ENCODE results near the gene RFTN2.

GRCh38 chr2:197576631-197577030 is 98.8 kb downstream of the RFTN2 start:
- TF ChIP-seq EP300 (IDR thresholded peaks at IDR 0.05; ENCODE audit: borderline replicate concordance in 1 of 2, low read depth in 1 of 2, low read length in 1 of 2), result no peak
- no peak for TF ChIP-seq CTCF (IDR thresholded peaks at IDR 0.05)
- TF ChIP-seq TEAD4 (IDR thresholded peaks at IDR 0.05; ENCODE audit: borderline replicate concordance, insufficient read depth), result no peak
- TF ChIP-seq, protein P1, sequence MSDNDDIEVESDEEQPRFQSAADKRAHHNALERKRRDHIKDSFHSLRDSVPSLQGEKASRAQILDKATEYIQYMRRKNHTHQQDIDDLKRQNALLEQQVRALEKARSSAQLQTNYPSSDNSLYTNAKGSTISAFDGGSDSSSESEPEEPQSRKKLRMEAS (IDR thresholded peaks at IDR 0.05; ENCODE audit: low read depth), result no peak
- TF ChIP-seq ZBTB33 (IDR thresholded peaks at IDR 0.05; ENCODE audit: borderline replicate concordance, low read depth), result no peak
- no peak for TF ChIP-seq NFIC (IDR thresholded peaks at IDR 0.05; ENCODE audit: borderline replicate concordance)
- TF ChIP-seq FOXJ3 (CRISPR knock-in tag; IDR thresholded peaks at IDR 0.05), result no peak

Measured in SK-N-SH (cell line).